Activated CD4-positive, alpha-beta T cell treated with anti-CD3 and anti-CD28 coated beads, Interleukin-2, amount 10 ng/mL, durations not matched to agents 24 days and 14 days (primary cell): ENCODE results near the gene HEATR1. TPM values are rescaled to one million over a fixed set of nuclear protein-coding genes. Genes with fewer than 3 reads are reported as not detected.

Experiments
- DNase-seq: peaks from one replicate; pipeline ENCODE4 v3.0.0; 2022
- H3K27ac Mint-ChIP-seq: one replicate; pipeline ENCODE4 v1.8.0; 2022; ENCODE audit warnings: mild to moderate bottlenecking, mixed read lengths
- H3K27me3 Mint-ChIP-seq: one replicate; pipeline ENCODE4 v1.8.0; 2022; ENCODE audit warnings: mixed read lengths
- H3K36me3 Mint-ChIP-seq: one replicate; pipeline ENCODE4 v1.8.0; 2022; ENCODE audit warnings: low read depth, mild to moderate bottlenecking, mixed read lengths
- H3K4me1 Mint-ChIP-seq: one replicate; pipeline ENCODE4 v1.8.0; 2021; ENCODE audit warnings: mixed read lengths
- H3K4me3 Mint-ChIP-seq: one replicate; pipeline ENCODE4 v1.8.0; 2022; ENCODE audit warnings: mild to moderate bottlenecking, moderate library complexity, mixed read lengths
- H3K9me3 Mint-ChIP-seq: one replicate; pipeline ENCODE4 v1.8.0; 2021; ENCODE audit warnings: mixed read lengths
- intact Hi-C: fragments of 100-400 bp; cut with micrococcal nuclease; formaldehyde crosslinking; loops from one replicate; pipeline ENCODE4 v1.15.1; 2023
- total RNA-seq: library from RNA; stranded (reverse); gene quantifications from 2 replicates; pipeline ENCODE4 v1.2.3, GENCODE V29; 2022

Gene HEATR1
- total RNA-seq, 1 donor from 2014 or later, result 91.8 TPM

- Mint-ChIP-seq H3K4me3 (peak within 1 kb of the TSS; percentile 93), H3K27ac (peak within 1 kb of the TSS; percentile 98), H3K9me3 (no peaks in the 10 kb centered on the region), H3K36me3 (peaks cover 23% of the 10 kb centered on the region), H3K27me3 (no peaks in the 10 kb centered on the region), H3K4me1 (peaks cover 19% of the 10 kb centered on the region)
- intact Hi-C loops, result loop anchor here (1.0 to 5.0 kb wide), 6 partner anchors 11 to 381 kb away; partner anchors contain the start of genes ERO1B, GPR137B, HEATR1 and MTR
- DNase-seq, result peak; percentile 95
Observed at GRCh38 chr1:236523704-236524141, 80.6 kb downstream of the HEATR1 start, which contains the start of gene LGALS8. Gene LGALS8 (plus strand): TSS chr1:236523982. CDS start chr1:236526071, 2,089 bp downstream.

DNA sequence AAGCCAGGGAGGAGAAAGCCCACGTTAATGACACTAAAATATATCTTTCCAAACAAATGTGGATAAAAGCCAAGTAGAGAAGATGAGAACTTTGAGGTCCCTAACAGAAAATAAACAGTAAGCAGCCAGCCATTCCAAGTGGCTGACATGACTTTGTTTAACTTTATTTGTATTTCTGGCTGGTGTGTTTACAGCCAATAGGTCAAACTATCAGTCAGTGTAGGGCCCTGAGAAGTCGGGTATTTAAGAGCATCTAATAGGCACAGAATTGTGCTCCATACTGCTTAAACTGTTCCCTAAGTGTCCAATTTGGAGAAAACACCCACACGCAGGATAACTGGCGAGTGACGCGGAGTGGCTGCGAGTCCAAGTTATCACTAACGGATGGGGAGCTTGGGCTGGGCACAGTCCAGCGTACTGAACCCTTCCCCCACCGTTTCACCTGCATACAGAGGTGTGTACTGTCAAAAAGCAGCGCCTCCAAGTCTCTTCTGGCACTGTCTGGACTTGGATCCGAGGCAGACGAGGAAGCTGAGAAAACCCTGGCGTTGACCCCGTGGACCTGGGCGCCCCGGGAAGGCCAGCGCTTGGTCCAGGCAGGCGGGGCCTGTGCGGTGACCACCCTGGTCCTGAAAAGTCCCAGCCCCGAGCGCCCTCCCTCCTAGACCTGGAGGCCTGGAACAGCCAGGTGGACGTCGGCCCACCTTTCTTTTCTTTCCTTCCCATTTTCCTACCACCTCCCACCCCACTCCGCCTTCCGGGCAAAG lies 81.2 kb downstream of the HEATR1 start:
- H3K27ac Mint-ChIP-seq, result peak overlapping the region; percentile 98
- H3K27me3 Mint-ChIP-seq, result no peaks in the 10 kb centered on the region
- H3K9me3 Mint-ChIP-seq, result no peaks in the 10 kb centered on the region
- H3K36me3 Mint-ChIP-seq, result peaks cover 21% of the 10 kb centered on the region
- H3K4me3 Mint-ChIP-seq, result peak overlapping the region; percentile 93
- peaks cover 24% of the 10 kb centered on the region for H3K4me1 Mint-ChIP-seq
- DNase-seq, result peak; percentile 70
- intact Hi-C loops, result loop anchor here (5.0 kb wide), 4 partner anchors 126 to 381 kb away; partner anchors contain the start of genes ERO1B, GPR137B and MTR

GRCh38 chr1:236520445-236521005 lies 83.8 kb downstream of the HEATR1 start:
- H3K27ac Mint-ChIP-seq, result no peak overlapping the region
- intact Hi-C loops, result loop anchor here (5.0 kb wide), 4 partner anchors 123 to 378 kb away; partner anchors contain the start of genes ERO1B, GPR137B and MTR
- H3K4me1 Mint-ChIP-seq, result peaks cover 31% of the 10 kb centered on the region

GRCh38 chr1:236518322-236518721 lies 86.0 kb downstream of the HEATR1 start:
- H3K27me3 Mint-ChIP-seq, result no peaks in the 10 kb centered on the region
- intact Hi-C loops, result no loop called here
- H3K4me3 Mint-ChIP-seq, result no peak overlapping the region
- H3K27ac Mint-ChIP-seq, result no peak overlapping the region
- DNase-seq, result no peak
- no peaks in the 10 kb centered on the region for H3K9me3 Mint-ChIP-seq
- peaks cover 29% of the 10 kb centered on the region for H3K4me1 Mint-ChIP-seq
- H3K36me3 Mint-ChIP-seq, result peaks cover 2% of the 10 kb centered on the region

More at GRCh38 chr1:236520445-236521005, 83.8 kb downstream of the HEATR1 start:
- no peak overlapping the region for H3K4me3 Mint-ChIP-seq
- no peak for DNase-seq
- H3K36me3 Mint-ChIP-seq, result peaks cover 7% of the 10 kb centered on the region
- no peaks in the 10 kb centered on the region for H3K9me3 Mint-ChIP-seq
- no peaks in the 10 kb centered on the region for H3K27me3 Mint-ChIP-seq

GRCh38 chr1:236516929-236517704 lies 87.2 kb downstream of the HEATR1 start:
- peak; percentile 84 for DNase-seq
- intact Hi-C loops, result no loop called here

GRCh38 chr1:236515443-236515958 lies 88.8 kb downstream of the HEATR1 start:
- no peak overlapping the region for H3K4me3 Mint-ChIP-seq
- DNase-seq, result no peak
- no peaks in the 10 kb centered on the region for H3K36me3 Mint-ChIP-seq
- intact Hi-C loops, result no loop called here
- no peaks in the 10 kb centered on the region for H3K9me3 Mint-ChIP-seq
- H3K27ac Mint-ChIP-seq, result no peak overlapping the region
- peaks cover 1% of the 10 kb centered on the region for H3K27me3 Mint-ChIP-seq
- peaks cover 21% of the 10 kb centered on the region for H3K4me1 Mint-ChIP-seq

More at GRCh38 chr1:236516929-236517704, 87.2 kb downstream of the HEATR1 start:
- H3K4me1 Mint-ChIP-seq, result peaks cover 21% of the 10 kb centered on the region
- no peaks in the 10 kb centered on the region for H3K9me3 Mint-ChIP-seq
- H3K4me3 Mint-ChIP-seq, result peak overlapping the region; percentile 72
- no peaks in the 10 kb centered on the region for H3K27me3 Mint-ChIP-seq
- H3K27ac Mint-ChIP-seq, result peak overlapping the region; percentile 64
- peaks cover 2% of the 10 kb centered on the region for H3K36me3 Mint-ChIP-seq

GRCh38 chr1:236514703-236515442 lies 89.4 kb downstream of the HEATR1 start:
- intact Hi-C loops, result no loop called here
- Mint-ChIP-seq H3K9me3 (no peaks in the 10 kb centered on the region), H3K4me1 (peaks cover 22% of the 10 kb centered on the region), H3K27me3 (peaks cover 4% of the 10 kb centered on the region), H3K36me3 (no peaks in the 10 kb centered on the region), H3K4me3 (no peak overlapping the region), H3K27ac (no peak overlapping the region)
- no peak for DNase-seq

- Mint-ChIP-seq H3K36me3 (no peaks in the 10 kb centered on the region), H3K9me3 (no peaks in the 10 kb centered on the region), H3K4me3 (no peak overlapping the region), H3K27ac (no peak overlapping the region), H3K4me1 (peaks cover 22% of the 10 kb centered on the region), H3K27me3 (peaks cover 12% of the 10 kb centered on the region)
- intact Hi-C loops, result no loop called here
- DNase-seq, result no peak
Observed at GRCh38 chr1:236511735-236512418, 92.4 kb downstream of the HEATR1 start.

DNA sequence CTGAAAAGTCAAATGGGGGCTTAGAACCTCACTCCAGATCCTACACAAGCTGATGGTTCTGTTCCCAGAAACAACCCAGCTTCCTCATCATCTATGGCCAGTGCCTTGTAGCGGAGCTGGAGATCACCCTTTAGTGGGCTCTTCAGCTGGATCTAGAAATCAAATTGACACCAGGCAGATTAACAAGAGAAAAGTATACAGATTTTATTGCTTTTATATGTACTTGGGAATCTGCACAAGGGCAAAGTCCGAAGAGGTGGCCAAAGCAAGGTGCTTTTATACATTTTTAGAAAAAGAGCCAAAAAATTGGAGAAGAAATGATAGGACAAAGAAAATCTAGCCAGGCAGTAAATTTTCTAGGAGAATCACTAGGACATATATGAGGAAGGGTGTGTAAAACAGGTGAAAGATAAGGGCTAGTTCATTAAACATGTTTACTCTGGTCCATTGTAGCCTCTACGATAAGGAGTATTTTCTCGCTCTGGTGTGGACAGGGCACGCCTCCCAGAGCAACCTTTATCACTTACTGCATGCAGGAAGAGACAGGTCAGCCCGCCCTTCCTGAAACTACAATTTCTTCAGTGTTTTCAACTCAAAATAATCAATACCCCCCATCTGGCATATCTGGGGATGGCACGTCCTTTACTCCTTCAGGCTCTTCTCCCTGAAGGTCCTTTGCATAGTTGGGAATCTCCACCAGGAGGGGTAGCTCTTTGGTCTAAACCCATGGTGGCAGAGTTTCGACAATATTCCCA lies 94.5 kb downstream of the HEATR1 start:
- H3K4me3 Mint-ChIP-seq, result no peak overlapping the region
- H3K36me3 Mint-ChIP-seq, result no peaks in the 10 kb centered on the region
- intact Hi-C loops, result no loop called here
- DNase-seq, result no peak
- no peak overlapping the region for H3K27ac Mint-ChIP-seq
- H3K4me1 Mint-ChIP-seq, result peaks cover 13% of the 10 kb centered on the region
- H3K27me3 Mint-ChIP-seq, result peaks cover 12% of the 10 kb centered on the region
- no peaks in the 10 kb centered on the region for H3K9me3 Mint-ChIP-seq

- H3K4me3 Mint-ChIP-seq, result no peak overlapping the region
- H3K36me3 Mint-ChIP-seq, result no peaks in the 10 kb centered on the region
- H3K27me3 Mint-ChIP-seq, result peaks cover 13% of the 10 kb centered on the region
- H3K4me1 Mint-ChIP-seq, result peaks cover 13% of the 10 kb centered on the region
- H3K9me3 Mint-ChIP-seq, result no peaks in the 10 kb centered on the region
- H3K27ac Mint-ChIP-seq, result no peak overlapping the region
- intact Hi-C loops, result no loop called here
- DNase-seq, result no peak
Observed at GRCh38 chr1:236509203-236509602, 95.1 kb downstream of the HEATR1 start.

GRCh38 chr1:236508593-236509027 lies 95.7 kb downstream of the HEATR1 start:
- H3K27me3 Mint-ChIP-seq, result peaks cover 14% of the 10 kb centered on the region

More at GRCh38 chr1:236508593-236509027, 95.7 kb downstream of the HEATR1 start:
- Mint-ChIP-seq H3K4me1 (peaks cover 13% of the 10 kb centered on the region), H3K4me3 (no peak overlapping the region), H3K27ac (no peak overlapping the region), H3K9me3 (no peaks in the 10 kb centered on the region), H3K36me3 (no peaks in the 10 kb centered on the region)
- intact Hi-C loops, result no loop called here
- DNase-seq, result no peak
